ENCODE results near the gene BACE1. TPM values are rescaled to one million over a fixed set of nuclear protein-coding genes. Genes with fewer than 3 reads are reported as not detected.

Gene BACE1
- polyA plus RNA-seq, 12 donors, result 31.3 to 43.1 (median 38.6) TPM; not detected in 1

DNA sequence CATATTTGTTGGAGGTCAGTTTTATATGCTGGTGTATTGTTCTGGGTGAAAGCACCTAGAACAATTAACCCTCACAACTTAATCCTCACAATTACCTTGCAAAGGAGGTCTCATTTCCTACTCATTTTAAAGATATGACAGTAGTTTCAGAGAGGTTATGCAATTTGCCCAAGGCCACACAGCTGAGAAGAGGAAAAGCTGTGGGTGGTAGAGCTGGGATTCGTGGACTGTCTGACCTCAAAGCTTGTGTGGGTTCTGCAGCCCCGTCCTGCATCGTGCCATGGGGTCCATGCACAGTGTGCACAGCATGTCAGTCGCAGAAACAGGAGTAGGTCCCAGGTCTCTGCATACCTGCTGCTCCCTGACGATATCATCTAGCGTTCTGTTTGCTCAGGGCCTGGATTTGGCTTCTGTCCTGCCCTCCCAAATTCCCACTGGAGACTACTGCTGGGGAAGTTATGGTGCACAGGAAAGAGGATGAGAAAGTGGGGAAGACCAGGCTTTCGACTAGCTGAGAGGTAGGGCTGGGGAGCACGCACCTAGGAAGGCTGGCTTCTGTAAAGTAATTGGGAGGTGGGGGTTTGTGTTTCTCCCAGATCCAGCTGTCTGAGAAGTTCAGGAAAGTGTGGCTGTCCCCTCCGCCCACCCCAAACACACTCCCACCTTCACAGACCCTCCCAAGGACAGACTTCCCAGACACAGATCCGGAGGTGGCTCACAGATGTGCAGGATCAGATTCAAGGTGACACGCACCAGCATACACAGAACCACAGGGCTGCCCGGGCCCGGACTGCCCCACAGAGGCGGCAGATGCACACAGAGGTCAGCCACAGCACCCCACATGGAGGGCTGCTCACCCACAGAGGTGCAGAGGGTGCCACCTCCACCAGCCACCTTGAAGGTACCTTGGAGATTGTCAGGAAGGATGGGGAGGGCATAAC is 2.0 kb downstream of the BACE1 start:
- no peak for DNase-seq

DNA sequence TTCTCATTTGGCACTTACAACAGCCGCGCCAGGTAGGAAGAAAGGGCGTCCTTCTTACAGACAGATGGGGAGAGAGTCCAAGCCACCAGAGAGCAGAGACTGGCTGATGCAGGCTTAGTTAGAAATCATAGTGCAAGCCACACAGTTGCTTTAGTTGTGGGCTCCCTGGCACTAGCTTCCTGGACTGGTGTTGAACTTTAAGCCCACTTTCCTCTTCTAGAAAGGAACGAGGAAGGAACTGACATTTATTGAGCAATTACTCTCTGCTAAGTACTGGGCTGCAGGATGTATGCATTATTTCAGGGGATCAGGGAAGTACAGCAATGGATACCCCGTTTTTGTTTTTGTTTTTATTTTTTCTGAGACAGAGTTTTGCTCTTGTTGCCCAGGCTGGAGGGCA is 3.0 kb downstream of the BACE1 start:
- DNase-seq, result no peak

DNA sequence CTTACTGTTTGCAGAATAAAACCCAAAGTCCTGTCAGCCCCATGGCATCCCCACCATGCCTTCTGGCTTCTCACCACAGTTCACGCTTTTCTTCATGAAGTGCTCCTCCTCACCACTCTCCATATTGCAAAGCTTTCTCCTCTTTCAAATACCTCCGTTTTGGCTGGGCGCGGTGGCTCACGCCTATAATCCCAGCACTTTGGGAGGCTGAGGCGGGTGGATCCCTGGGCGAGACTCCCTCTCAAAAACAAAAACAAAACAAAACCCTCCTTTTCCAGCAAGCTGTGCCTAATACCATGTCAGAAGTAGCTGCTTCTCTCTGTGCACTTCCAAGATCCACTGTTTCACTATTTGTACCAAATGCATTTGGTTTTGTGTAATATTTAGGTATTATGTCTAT is 6.7 kb downstream of the BACE1 start:
- DNase-seq, result no peak

DNA sequence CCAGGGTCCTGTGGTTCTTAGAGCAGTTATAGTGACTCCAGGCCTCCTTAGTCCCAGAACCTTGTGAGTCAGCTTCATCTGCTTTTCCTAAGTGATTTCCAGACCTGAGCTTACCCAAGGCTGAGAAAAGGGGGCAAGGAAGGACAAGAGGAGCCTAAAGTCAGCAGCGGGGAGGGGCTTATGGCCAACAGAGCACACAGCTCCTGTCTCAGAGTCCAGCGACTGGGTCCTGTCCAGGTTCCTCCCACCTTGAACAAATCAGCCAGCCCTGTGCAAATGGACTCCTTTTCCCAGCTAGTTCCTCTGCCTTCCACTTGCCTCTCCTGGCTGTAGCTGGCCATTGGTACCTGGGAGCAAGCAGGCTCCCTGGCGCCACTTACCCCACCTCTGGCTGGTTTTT is 10.9 kb downstream of the BACE1 start:
- DNase-seq, result no peak

DNA sequence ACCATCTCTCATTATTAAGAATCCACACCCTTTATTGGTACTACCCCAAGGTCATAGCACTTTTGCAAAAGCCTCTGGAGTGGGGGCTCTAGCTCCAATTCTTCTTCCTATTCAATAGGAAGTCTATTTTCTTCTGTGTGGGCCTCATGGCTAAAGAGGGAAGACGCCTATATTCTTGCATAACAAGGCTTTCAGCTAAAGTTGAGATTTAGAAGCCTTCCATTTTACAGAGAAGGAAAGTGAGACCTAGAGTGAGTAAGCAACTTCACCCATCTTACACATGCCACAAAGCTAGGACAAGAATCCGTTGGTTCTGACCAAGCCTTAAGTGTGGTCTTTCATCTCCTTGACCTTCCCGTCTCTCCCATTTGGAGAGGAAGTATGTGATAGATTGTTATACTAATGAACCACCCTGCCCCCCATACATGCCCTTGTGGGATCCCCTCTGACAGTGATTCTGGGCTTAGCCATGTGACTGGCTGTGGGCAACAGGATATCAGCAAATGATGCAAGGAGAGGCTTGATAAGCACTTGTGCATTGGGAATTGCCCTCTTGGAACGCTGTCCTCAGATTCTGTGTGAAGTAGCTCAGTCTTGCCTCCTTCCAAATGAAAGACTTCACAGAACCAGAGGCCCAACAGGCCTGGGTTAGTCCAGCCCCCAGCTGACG is 12.3 kb downstream of the BACE1 start:
- DNase-seq, result no peak

DNA sequence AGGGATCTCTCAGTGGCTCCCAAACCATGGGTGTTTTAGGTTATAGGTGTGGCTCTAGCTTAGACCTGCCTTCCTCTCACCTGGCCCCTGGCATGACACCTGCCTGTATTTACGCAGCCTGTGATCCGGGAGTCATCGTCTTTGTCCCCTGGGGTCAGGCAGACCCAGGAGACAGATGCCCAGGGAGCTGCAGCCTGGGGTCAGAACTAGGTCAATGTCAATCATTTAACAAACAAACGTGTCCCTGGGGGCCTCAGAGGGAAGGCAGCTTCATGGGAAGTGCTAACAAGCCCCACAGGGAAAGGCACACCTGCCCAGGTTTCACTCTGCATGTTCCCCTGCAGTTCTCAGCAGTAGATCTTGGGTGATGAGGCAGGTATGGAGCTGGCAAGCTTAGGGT is 13.0 kb downstream of the BACE1 start:
- DNase-seq, result no peak

DNA sequence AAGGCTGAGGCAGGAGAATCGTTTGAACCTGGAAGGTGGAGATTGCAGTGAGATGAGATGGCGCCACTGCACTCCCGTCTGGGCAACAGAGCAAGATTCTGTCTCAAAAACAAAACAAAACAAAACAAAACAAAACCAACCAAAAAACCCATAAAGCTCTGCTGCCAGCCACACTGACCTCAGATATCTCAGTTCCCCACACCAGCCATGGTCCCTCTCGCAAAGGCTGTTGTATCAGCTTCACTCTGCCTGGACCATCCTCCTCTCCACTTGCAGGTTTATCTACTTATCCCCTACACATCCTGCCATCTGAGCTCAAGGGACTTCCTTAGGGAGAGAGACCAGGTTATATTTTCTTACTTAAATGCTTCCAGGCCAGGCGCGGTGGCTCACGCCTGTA is 13.8 kb downstream of the BACE1 start:
- DNase-seq, result no peak

DNA sequence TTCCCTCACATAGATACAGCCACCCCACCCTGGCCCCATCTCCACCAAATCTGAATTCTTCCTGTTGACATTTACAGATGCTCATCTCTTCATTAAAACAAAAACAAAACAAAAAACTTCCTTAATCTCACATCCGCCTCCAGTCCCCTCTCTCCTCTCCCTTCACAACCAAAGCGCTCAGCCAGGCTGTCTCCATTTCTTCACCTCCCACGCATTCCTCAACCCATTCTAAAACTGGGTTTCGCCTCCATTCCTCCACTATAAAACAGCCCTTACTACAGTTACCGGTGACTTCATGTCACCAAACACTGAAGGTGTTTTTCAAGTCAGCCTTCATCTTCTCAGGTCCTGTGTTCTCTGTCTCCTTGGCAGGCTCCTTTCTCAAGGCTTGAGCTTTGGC is 15.3 kb downstream of the BACE1 start:
- no peak for DNase-seq

DNA sequence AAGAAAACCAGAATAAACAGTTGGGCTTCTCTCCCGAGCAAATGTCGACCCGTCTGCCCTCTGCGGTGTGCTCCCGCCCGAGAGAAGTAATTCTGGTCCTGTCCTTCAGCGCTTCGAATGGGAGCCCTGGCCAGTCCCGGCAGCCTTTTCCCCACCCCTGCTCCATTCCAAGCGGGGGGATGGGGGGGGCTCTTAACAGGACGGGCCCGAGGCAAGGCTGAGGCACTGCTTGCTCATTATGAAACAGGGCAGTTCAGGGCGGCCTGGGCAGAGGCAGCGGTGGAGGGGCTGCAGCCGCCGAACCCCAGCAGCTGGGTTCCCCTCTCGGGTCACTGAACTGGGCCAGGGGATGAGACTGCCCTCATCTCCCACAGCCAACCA is 15.8 kb downstream of the BACE1 start:
- no peak for DNase-seq

DNA sequence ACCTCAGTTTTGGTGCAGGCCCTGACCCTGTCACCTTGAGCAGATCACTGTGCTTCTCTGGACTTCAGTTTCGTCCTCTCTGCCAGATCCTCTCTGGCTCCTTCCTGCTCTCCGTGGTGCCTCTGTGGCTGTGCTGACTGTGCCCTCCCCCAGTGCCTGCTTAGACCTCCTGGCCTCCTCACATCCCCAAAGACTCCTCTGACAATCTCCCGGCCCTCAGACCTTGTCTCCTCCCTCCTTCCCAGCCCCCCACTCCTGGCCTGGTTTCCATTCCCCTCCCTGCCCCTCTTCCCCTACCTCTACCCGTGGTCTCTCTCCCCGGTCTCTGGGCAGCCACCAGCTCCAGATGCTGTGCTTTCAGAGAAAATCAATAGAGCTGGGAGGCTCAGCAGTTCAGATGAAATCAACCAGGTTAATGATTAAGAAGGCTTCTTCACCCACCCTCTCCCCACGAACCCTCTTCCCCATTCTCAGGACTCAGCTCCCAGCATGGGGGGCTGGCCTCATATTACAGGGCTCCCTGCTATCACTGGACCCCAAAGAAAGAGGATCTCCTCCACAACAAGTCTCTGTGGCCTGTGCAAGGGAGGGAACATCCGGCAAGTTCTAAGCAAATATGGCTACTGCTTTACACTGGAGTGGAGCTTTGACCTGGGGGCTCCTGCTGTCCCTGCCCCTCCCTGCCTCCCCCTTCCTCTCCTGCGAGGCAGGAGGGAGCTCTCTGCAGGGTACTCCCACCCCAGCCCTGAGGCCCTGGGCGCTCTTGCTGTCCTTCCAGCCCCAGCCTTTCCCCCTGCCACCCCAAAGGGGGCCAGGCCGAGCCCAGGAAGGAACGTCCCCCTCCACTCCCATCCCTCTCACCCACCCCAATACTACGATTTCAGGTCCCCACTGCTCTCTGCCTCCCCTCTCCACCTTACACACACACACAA is 16.4 kb downstream of the BACE1 start:
- no peak for DNase-seq

DNA sequence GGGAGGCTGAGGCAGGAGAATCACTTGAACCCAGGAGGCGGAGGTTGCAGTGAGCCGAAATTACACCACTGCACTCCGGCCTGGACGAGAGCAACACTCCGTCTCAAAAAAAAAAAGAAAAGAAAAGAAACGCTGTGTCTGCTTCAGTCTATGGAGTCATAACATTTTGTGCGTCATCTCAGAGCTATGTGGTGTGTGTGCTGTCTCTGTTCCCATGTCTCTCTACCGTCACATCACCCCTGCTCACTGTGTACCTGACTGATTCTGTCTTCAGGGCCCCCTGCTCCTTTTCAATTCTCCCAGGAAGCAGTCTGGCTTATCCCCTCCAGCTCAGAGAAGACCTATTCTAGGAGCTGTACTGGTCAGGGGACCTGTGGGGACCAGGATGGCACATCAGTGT is 17.9 kb downstream of the BACE1 start:
- DNase-seq, result no peak

DNA sequence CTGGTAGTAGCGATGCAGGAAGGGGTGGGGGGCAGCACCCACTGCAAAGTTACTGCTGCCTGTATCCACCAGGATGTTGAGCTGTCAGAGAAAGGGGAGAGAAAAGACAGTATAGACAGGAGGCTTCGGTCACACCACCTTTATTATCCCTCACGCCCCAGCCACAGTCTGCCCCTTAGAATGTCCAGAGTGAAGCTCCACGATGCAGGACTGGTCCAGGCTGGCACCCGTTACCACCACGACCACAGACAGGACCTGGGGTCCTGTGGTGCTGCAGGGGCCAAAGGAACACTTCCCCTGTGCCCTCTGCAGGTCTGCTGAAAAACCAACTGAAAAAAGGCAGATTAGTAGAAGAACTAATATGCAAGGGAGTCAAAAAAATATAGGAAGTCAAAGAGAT is 19.2 kb downstream of the BACE1 start:
- no peak for DNase-seq

DNA sequence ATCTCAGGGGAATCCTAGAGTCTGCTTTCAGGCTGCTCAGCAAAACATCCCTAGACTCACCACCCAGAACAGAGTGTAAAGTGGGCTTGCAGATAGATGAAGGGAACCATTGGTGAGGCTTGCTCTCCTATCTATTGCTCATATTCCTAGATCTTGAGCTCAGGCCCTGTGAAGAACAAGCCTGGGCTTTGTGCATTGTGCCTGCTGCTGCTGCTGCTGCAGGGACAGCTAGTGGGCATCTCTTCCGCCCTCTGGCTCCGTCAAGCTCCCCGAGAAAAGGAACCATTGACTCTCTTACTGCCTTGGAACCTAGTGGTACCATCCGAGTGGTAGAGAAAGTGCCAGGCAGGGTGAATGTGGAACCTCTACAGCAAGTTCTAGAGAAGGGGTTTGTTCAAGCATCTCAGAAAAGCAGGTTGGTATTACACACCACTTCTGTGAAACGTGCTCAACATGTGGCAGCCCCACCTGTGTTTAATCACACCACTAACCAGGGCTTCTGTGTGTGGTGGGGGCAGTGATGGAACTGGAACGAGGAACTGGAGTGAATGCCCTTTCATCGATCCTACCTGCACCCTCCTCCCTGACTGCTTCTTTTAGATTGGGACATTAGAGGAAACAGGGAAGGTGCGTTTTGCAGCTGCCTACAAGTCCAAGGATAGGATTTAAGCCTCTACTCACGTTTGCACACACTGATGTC is 20.5 kb downstream of the BACE1 start:
- DNase-seq, result no peak

DNA sequence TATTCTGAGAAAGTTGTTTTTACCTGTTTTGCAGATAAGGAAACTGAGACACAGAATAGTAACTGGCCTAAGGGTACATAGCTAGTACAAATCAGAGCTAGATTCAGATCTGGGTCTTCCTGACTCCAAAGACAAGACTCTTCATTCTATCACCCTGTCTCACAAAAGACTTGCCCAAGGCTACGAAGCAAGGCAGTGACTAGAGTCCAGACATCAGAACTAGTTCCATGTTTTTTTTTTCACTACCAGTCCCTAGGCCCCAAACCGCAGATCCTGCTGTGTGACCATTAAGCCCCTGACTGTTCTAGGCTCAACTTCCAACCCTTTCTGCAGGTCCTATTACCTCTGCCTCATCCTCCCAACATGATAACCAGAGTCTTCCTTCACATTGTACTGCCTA is 23.4 kb downstream of the BACE1 start:
- no peak for DNase-seq

DNA sequence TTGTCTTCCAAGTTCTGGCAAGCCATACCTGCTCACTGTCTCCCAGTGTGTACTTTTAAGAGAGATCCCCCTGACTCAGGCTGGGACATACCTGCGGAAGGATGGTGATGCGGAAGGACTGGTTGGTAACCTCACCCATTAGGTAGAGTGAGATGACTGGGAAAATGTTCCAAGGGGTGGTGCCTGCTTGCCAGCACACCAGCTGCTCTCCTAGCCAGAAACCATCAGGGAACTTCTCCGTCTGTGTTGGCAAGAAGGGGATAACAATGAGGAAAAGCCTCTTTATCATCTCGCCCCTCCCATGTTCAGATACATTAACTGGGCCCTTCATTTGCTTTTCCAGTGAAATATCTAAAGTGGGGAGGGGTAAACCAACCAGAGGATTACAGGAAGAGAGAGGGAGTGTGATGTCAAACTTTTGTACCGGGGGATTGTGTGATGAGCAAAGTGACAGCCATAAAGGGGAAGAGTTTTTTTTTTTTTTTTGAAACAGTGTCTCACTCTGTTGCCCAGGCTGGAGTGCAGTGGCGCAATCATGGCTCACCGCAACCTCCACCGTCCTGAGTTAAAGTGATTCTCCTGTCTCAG is 25.2 kb downstream of the BACE1 start, which contains the start of gene BACE1-AS:
Gene BACE1-AS, plus strand, starts transcription at position 538 of the 588 bp plus-strand sequence.
- no peak for DNase-seq

DNA sequence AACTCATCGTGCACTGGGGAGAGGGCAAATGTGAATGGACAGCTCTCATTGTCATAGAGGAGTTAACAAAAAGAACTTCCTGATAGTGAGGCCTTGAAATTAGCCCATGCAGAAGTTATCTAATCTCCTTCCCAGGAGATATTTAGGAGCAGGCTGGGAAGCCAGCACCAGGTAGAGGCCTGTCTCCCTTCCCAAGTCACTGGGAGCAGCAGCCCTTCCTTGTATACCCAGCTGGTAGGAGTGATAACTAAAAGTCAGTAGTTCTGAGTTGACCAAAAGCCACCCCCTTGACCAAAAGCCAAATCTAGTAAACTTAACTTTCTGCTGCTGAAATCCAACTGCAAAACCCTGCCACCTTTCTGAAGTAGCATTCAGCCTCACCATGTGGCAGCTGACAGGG is 26.3 kb downstream of the BACE1 start:
- no peak for DNase-seq

DNA sequence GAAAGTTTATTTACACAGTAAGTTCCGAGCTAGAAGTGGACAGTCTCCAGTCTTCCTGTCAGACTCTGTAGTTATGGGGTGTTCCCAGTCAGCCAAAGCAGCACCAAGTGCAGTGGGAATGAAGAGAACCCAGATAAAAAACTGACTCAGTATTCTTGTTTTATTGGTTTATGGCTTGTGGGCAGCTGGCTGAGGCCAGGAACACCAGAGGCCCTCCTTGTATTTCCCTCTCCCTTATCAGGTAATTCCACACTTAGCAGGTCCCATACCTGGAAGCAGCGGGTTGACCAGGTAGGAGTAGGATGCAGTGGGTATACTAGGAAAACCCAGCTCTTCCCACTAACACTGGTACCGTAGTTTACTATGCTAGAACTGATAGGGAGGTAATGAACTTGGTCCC is 28.4 kb downstream of the BACE1 start:
- no peak for DNase-seq

DNA sequence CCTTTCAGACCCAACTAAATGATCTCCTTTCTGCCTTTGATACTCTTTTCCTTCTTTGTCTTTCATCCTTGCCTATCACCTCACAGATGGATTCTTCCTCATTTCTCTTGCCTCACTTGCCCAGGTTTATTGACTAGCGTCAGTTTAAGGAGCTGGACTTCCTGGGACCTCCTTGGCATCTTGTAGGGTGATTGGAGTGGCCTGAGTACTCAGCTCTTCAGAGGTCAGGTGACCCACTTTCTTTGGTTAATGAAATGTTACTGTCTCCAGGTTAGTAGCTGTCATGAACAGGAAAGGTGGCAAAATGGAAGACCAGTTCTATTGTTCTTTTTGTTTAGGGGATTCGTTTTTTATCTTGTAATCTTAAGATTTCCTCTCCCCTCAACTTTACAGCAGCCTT is 29.5 kb downstream of the BACE1 start:
- no peak for DNase-seq

DNA sequence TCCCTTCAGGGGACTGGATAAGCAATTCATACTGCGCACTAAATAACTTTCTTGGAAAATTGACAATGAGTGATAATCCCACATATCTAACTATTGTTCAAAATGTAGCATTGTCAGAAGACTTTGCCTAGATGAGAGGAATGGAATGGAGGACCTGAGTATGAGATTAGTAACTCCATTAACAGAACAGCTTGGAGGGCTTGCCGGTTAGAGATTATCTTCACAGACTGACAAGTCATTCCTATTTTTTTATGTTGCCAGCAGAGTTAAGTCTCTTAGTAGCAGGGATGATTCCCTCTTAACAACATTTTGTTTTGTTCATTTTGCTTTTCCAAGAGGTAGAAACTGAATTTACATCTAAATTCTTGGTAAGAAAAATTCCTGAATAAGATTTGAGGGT is 32.0 kb downstream of the BACE1 start:
- DNase-seq, result no peak

DNA sequence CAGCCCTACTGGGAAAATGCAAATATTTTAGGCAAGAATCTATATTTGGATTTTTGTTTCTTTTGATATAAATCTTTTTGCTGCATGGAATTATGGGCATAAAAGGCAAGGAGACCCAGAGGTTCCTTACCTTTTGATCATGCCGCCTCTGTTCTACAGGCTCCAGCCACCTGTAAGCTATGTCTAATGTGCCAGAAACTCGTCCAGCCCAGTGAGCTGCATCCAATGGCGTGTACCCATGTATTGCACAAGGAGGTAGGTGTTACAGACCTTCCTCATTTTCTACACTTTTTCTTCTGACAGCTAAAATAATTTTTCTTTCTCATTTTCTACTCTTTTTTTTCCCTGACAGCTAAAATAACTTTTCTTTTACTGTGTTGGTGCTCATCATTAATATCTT is 33.1 kb downstream of the BACE1 start:
- DNase-seq, result no peak

DNA sequence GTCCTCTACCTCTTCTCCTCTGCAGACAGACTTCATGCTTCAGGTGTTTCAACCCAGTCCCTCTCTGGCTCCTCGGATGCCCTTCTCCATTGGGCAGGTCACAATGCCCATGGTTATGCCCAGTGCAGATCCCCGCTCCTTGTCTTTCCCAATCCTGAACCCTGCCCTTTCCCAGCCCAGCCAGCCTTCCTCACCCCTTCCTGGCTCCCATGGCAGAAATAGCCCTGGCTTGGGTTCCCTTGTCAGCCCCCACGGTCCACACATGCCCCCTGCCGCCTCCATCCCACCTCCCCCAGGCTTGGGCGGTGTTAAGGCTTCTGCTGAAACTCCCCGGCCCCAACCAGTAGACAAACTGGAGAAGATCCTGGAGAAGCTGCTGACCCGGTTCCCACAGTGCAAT is 34.2 kb downstream of the BACE1 start:
- no peak for DNase-seq
